Measurements from ENCODE around the gene RSPO3.
"Not testable (repeated sequence)": the region's sequence is repeated elsewhere in the genome, so short reads cannot be mapped to it uniquely, and the experiment has no call there.

The RSPO3 gene

DNA sequence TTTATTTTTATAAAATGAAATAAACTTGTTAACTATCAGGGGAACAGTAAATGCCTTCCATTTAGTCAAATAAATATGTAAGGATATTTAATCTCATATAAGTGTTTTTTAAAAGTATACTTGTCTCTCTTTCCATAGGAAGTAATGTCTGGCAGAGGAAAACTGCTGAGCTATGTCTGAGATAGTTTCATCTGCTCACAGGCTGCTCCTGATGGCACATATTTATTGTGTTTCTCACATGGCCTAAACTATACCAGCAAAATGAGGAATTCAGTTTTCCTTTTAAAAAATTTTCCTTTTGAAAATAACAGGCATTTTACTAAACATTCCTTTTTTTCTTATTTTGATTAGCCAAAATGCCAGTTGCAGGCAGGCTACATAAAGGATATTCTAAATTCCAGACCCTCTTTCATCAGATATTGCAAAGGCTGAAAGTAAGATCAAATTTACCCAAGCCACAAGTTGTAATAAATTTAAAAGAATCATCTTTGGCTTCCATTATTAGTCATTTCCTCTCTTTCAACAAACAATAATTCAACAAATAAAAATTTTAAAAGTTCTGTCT is 88.1 kb downstream of the RSPO3 start:
- no peak for DNase-seq (ENCODE audit: low spot score)

DNA sequence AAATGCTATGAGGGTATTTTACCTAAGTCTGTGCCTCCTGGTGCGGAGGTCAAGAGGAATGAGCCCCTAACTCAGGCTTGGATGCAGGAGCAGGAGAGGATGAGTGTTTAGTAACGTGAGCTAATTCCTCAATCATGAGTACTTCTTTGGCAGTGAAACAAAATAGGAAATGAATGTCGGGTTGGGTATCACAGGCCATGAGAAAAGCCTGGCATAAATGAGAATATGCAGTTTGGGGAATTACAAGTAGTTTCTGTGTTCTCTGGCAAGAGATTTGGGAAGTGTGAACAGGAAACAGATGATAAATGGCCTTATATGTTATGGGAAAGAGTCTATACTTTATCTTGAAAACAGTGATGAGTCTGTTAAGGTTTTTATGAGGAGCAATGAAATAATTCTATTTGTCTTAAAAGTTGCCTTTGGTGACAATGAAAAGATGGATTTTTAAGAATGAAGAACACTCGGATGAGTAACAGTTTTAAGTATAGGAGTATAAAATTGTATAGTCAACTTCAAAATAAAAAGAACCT is 89.2 kb downstream of the RSPO3 start:
- no peak for DNase-seq (ENCODE audit: low spot score)

DNA sequence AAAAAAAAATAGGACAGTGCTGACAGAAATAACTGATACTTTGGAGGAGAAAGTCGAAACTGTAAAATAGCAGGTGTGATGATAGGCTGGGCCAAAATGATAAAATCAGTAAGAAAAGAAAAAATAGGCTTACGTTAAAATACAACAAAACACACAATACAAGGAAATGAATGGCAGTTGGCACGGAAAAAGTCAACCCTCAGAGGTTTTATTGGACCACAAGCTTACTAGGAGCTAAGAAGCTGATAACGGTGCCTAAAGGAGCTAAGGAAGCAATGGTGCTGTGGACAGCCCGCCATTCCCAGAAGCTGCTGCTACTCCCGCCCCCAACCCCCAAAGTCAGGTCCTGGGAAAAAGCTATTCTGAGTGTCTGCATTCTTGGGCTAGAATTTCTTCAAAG is 92.3 kb downstream of the RSPO3 start:
- no peak for DNase-seq (ENCODE audit: low spot score)

DNA sequence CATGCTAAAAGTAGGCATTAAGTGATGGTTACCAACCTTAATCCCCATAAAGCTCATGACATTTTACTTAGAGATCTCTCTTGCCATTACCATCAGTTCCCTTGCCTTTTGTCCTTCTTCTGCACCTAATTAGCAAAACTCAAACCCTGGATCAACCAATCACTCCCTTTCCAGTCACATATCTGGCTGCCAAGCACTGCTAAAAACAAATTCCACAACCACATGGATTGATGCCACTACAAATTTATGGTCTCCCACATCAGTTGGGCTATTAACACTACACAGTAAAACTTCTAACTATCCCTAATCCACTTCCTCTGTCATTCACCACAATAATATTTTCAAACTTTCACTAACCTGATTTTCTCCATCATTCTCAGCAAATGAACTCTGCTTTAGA is 93.9 kb downstream of the RSPO3 start:
- DNase-seq (ENCODE audit: low spot score) = no peak

DNA sequence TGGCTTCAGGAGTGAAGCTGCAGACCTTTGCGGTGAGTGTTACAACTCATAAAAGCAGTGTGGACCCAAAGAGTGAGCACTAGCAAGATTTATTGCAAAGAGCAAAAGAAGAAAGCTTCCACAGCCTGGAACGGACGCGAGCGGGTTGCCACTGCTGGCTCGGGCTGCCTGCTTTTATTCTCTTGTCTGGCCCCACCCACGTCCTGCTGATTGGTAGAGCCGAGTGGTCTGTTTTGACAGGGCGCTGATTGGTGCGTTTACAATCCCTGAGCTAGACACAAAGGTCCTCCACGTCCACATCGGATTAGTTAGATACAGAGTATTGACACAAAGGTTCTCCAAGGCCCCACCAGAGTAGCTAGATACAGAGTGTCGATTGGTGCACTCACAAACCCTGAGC is 95.6 kb downstream of the RSPO3 start:
- not testable (repeated sequence) for DNase-seq (ENCODE audit: low spot score)

DNA sequence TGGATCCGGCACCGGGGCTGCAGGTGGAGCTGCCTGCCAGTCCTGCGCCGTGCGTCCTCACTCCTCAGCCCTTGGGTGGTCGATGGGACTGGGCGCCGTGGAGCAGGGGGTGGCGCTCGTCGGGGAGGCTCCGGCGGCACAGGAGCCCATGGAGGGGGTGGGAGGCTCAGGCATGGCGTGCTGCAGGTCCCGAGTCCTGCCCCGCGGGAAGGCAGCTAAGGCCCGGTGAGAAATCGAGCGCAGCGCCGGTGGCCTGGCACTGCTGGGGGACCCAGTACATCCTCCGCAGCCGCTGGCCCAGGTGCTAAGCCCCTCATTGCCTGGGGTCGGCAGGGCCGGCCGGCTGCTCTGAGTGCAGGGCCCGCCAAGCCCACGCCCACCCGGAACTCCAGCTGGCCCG is 96.1 kb downstream of the RSPO3 start:
- not testable (repeated sequence) for DNase-seq (ENCODE audit: low spot score)

DNA sequence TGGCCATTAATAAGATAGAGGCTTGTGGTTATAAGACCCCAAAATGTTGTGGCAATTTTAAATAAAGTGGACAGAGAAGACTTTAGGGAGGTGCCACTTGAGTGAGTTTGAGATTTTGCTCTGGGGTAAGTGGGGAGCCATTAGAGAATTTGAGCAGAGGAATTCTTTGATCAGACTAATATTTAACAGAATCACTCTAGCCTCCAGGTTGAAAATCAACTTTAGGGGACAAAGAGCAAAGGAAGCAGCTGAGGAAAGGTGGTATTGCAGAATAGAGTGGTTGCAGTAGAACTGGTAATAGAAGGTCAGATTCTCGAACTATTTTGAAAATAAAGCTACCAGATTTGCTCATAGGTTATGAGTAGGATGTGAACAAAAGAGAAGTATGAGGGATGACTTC is 97.5 kb downstream of the RSPO3 start:
- no peak for DNase-seq (ENCODE audit: low spot score)

DNA sequence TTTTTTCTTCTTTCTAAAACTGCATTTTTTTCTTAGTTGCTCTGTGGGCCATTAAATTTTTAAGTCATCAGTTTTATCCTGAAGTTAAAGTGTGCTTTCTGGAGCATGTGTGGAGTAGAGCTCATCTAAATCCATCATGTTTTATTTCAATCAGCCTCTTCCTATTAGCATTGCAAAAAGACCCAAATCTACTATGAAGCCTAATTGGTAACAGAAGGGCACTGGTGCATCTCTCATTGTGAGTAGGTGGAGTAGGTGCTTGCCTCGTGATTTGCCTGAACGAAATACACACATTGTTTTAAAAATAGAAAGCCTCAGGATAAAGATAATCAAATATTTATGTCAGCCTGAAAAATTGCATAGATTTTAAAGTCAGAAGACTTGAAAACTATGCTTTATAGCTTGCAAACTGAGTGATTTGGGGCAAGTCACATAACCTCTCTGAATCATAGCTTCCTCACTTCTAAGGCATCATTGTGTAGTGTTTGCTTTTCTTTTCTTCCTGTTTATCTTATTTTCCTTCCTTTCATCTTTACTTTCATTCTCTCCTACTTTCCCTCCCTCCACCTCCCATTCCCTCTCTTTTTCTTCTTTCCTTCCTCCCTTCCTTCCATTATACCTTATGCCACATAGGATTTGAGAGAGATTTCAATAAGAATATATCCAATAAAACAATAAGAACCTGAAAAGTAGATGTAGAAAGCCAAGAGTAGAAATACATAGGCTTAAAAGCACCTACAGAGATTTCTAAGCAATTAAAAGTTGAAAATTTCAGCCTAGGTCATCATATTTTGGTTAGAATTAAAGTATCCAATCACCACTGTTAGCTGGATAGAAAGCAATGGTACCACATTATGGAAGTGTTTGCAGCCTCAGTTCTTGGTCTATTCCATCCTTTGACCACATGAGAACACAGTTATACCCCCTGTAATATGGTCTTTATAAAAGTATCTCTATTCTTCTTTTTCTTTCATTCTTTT is 98.6 kb downstream of the RSPO3 start:
- no peak for DNase-seq (ENCODE audit: low spot score)

DNA sequence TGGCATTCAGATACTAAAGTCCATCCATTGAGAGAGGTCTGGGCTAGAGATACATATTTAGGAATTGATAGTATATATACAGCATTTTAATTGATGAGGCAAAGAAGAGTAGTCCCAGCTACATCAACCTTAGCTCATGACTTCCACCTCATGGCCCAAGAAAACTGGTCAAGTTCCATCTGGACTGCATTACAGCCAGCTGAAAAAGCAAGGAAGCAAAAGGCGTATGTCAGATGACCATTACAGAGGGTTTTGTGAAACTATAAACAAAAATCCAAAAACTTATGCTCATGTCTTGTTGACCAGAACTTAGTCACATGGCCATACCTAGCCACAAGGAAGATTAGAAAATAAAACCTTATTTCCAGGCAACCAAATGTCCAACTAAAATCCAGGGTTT is 101.4 kb downstream of the RSPO3 start:
- no peak for DNase-seq (ENCODE audit: low spot score)

DNA sequence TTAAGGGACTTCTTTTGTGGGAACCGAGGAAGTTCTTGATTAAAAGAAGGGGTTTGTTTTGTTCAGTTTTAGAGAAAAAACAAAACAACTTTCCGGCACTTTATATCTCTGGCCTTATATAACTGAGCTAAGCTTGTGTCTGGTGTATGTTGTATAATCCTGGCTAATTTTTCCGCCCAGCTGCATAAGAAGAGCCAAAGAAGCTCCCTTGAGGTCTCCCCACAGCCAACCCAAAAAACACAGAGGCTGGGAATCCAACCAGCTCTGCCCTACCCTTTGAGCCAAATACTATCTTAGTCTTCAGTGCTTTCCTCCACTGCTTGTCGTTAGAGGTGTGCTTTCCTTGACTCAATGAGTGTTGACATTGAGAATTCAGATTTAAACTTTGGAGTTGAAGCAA is 102.7 kb downstream of the RSPO3 start:
- DNase-seq (ENCODE audit: low spot score) = no peak

DNA sequence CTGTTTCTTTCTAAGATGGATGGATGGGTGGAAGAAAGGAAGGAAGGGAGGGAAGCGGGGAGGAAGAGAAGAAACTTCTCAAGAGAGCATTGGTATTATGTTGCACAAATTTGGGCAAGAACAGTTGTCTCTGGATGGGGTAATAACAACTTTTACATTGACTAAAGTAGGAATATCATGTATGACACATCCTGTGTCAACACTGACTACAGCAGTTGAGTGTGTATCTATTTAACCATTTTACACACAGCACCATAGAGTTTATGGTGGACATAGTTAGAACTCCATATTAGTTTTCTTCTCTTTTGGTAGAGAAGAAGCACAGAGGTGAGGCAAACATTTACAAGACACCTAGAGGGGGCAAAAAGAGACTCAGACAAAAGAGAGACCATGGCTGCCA is 103.9 kb downstream of the RSPO3 start:
- DNase-seq (ENCODE audit: low spot score) = no peak

DNA sequence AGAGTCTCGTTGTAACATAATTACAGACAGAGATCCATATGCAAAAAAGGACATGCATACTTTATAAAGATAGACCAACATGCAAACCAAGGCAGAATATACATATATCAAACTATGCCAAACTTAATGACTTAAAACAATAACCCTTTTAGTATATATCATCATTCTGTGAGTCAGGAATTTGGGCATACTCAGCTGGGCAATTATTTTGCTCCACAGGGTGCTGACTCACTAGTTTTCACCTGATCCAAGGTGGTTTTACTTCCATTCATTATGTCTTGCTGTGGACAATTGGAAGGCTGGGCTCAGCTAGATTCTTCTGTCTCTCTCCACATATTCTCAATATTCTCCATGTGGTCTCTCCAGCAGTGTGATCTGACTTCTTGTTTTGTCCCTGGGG is 107.0 kb downstream of the RSPO3 start:
- DNase-seq (ENCODE audit: low spot score) = no peak

DNA sequence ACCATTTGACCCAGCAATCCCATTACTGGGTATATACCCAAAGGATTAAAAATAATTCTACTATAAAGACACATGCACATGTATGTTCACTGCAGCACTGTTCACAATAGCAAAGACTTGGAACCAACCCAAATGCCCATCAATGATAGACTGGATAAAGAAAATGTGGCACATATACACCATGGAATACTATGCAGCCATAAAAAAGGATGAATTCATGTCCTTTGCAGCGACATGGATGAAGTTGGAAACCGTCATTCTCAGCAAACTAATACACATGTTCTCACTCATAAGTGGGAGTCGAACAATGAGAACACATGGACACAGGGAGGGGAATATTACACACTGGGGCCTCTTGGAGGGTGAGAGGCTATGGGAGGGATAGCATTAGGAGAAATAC is 115.3 kb downstream of the RSPO3 start:
- not testable (repeated sequence) for DNase-seq (ENCODE audit: low spot score)

DNA sequence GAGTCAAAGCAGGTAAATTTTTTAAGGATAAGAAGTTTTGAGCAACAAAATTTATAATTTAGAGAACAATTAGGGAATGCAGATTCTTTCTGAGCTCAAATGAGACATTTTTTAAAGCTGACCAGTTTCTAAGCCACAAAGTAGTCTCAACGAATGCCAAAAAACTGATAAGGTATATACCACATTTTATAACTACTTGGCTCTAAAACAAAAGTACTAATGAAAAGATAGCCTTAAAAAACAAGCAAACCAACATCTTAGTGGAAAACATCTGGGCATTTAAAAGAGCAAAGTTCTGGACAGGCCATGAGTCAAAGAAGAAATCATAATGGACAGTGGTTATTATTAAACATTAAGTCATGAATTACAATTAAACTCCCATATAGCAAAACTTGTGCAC is 125.0 kb downstream of the RSPO3 start:
- no peak for DNase-seq (ENCODE audit: low spot score)
